Measurements from ENCODE around the gene PLA2G2C. TPM values are rescaled to one million over a fixed set of nuclear protein-coding genes. Genes with fewer than 3 reads are reported as not detected.

The PLA2G2C gene
- total and polyA plus RNA-seq, 5 experiments from 2014 or later, result not detected

Other genes starting within 250 kb of the PLA2G2C start
- not detected for gene PLA2G2A, start 206.9 kb downstream of the PLA2G2C start, total RNA-seq
- gene PLA2G2A, start 206.9 kb downstream of the PLA2G2C start, polyA plus RNA-seq, result not detected
- not detected for gene PLA2G5, start 116.3 kb downstream of the PLA2G2C start, total RNA-seq
- not detected for gene PLA2G5, start 116.3 kb downstream of the PLA2G2C start, polyA plus RNA-seq
- gene PLA2G2D, start 67.0 kb downstream of the PLA2G2C start, total RNA-seq, result not detected
- not detected for gene PLA2G2D, start 67.0 kb downstream of the PLA2G2C start, polyA plus RNA-seq
- gene PLA2G2F, start 47.2 kb downstream of the PLA2G2C start, total RNA-seq, result not detected
- gene PLA2G2F, start 47.2 kb downstream of the PLA2G2C start, polyA plus RNA-seq, result not detected
- gene UBXN10, start 422 bp downstream of the PLA2G2C start, total RNA-seq, result not detected
- under 1 TPM; 0.04 to 0.30 (median 0.07) TPM for gene UBXN10, start 422 bp downstream of the PLA2G2C start, polyA plus RNA-seq
- gene VWA5B1, start 104.4 kb upstream of the PLA2G2C start, total RNA-seq, result not detected
- gene VWA5B1, start 104.4 kb upstream of the PLA2G2C start, polyA plus RNA-seq, result under 1 TPM in 1 of 3 donors, not detected in 2; 0.06 TPM

All from naive thymus-derived CD8-positive, alpha-beta T cell (primary cell).